ENCODE measurements around the gene AASDH.

- TF ChIP-seq CTCF (conservative IDR thresholded peaks at IDR 0.05; ENCODE audit: low read length) (no peak), EZH2phosphoT487 (IDR thresholded peaks at IDR 0.05; ENCODE audit: borderline replicate concordance, low read depth, low read length) (no peak)
These were observed 47.4 kb upstream of the AASDH start for GRCh38 chr4:56434599-56435139.

All from OCI-LY7 (cell line).